Astrocyte (in vitro differentiated cells and primary cell): ENCODE measurements around the gene ZBTB37.

Experiments used
- CTCF ChIP-seq: IDR thresholded peaks from 2 replicates; pipeline ENCODE4 v1.5.1; 2011; ENCODE audit warnings: low read depth, mild to moderate bottlenecking, inconsistent platforms, low read length, moderate library complexity; ENCODE audit not compliant: insufficient read depth
- EZH2 ChIP-seq: IDR thresholded peaks from 2 replicates; pipeline ENCODE4 v1.6.1; 2012; ENCODE audit warnings: mild to moderate bottlenecking, low read length, inconsistent platforms; ENCODE audit not compliant: insufficient read depth

DNA sequence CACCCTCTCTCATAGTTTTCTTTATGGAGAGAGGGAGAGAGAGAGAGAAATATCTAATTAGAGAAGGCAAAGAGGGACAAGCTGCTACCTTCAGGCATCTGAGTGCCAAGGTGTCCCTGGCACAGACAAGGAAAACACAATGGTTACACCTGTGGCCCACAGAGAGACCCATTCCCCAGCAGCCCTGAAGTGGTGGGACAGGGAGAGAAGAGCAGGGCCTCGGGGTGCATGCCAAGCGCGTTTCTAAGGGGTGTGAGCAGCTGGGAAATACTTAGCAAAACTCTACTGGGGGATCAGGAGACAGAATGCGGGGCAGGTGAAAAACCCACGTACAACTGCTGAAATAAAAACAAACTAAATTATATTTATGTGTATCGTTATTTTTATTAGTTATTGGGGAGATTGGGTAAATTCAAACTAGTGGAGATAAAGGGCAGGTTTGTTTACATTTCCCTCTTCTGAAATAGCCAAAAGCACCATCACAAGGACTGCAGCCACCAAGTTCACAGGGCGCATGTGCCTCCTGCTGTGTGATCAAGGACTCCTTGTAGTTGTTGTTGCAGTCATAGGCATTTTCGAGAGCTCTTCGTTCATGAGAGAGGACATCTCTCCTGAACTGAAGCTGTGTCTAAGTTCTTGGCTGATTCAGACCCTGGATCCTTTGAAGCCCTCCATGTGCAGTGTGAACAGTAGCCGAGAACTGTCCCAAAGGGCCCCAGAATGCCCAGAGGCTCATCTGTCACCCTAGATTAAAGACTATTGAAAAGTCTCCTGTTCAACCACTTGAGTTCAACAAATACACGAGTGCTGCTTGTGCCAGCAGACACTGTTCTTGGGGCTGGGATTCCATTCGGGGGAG, 49.7 kb downstream of the ZBTB37 start:
- TF ChIP-seq CTCF (no peak), EZH2 (no peak)
